Measurements from ENCODE around the gene S100PBP.
"Not testable (repeated sequence)": the region's sequence is repeated elsewhere in the genome, so short reads cannot be mapped to it uniquely, and the experiment has no call there.

Gene S100PBP

GRCh38 chr1:32795763-32796162 lies 21.7 kb upstream of the S100PBP start:
- H3K4me1 ChIP-seq (ENCODE audit: control insufficient read depth, low read depth, low read length); H3K27me3 ChIP-seq (ENCODE audit: control insufficient read depth, insufficient read depth, low read length); H3K9ac ChIP-seq (ENCODE audit: low read length); H3K27ac ChIP-seq (ENCODE audit: low read length); H3K4me3 ChIP-seq (ENCODE audit: low read length); H3K9me3 ChIP-seq (ENCODE audit: control insufficient read depth, low read depth, low read length): not testable (repeated sequence)
- H3K36me3 ChIP-seq (ENCODE audit: control insufficient read depth, low read depth, low read length) = peaks cover 63% of the 10 kb centered on the region

GRCh38 chr1:32797456-32797855 lies 20.0 kb upstream of the S100PBP start:
- H3K27ac ChIP-seq (ENCODE audit: low read length) = no peak overlapping the region
- no peak overlapping the region for H3K9ac ChIP-seq (ENCODE audit: low read length)
- H3K4me3 ChIP-seq (ENCODE audit: low read length) = no peak overlapping the region
- peaks cover 61% of the 10 kb centered on the region for H3K36me3 ChIP-seq (ENCODE audit: control insufficient read depth, low read depth, low read length)
- H3K4me1 ChIP-seq (ENCODE audit: control insufficient read depth, low read depth, low read length) = no peaks in the 10 kb centered on the region
- no peaks in the 10 kb centered on the region for H3K9me3 ChIP-seq (ENCODE audit: control insufficient read depth, low read depth, low read length)
- H3K27me3 ChIP-seq (ENCODE audit: control insufficient read depth, insufficient read depth, low read length) = no peaks in the 10 kb centered on the region

- Histone ChIP-seq H3K9me3 (ENCODE audit: control insufficient read depth, low read depth, low read length) (no peaks in the 10 kb centered on the region), H3K36me3 (ENCODE audit: control insufficient read depth, low read depth, low read length) (peaks cover 60% of the 10 kb centered on the region), H3K4me3 (ENCODE audit: low read length) (no peak overlapping the region), H3K9ac (ENCODE audit: low read length) (no peak overlapping the region), H3K4me1 (ENCODE audit: control insufficient read depth, low read depth, low read length) (no peaks in the 10 kb centered on the region), H3K27ac (ENCODE audit: low read length) (no peak overlapping the region), H3K27me3 (ENCODE audit: control insufficient read depth, insufficient read depth, low read length) (no peaks in the 10 kb centered on the region)
Observed at GRCh38 chr1:32798191-32798590, 19.3 kb upstream of the S100PBP start.

GRCh38 chr1:32798679-32799416 lies 18.6 kb upstream of the S100PBP start:
- peaks cover 57% of the 10 kb centered on the region for H3K36me3 ChIP-seq (ENCODE audit: control insufficient read depth, low read depth, low read length)
- no peak overlapping the region for H3K9ac ChIP-seq (ENCODE audit: low read length)
- no peaks in the 10 kb centered on the region for H3K27me3 ChIP-seq (ENCODE audit: control insufficient read depth, insufficient read depth, low read length)
- no peak overlapping the region for H3K27ac ChIP-seq (ENCODE audit: low read length)
- no peaks in the 10 kb centered on the region for H3K9me3 ChIP-seq (ENCODE audit: control insufficient read depth, low read depth, low read length)
- H3K4me3 ChIP-seq (ENCODE audit: low read length) = no peak overlapping the region
- no peaks in the 10 kb centered on the region for H3K4me1 ChIP-seq (ENCODE audit: control insufficient read depth, low read depth, low read length)

- Histone ChIP-seq H3K9me3 (ENCODE audit: control insufficient read depth, low read depth, low read length) (no peaks in the 10 kb centered on the region), H3K9ac (ENCODE audit: low read length) (no peak overlapping the region), H3K4me3 (ENCODE audit: low read length) (no peak overlapping the region), H3K36me3 (ENCODE audit: control insufficient read depth, low read depth, low read length) (peaks cover 52% of the 10 kb centered on the region), H3K4me1 (ENCODE audit: control insufficient read depth, low read depth, low read length) (no peaks in the 10 kb centered on the region), H3K27ac (ENCODE audit: low read length) (no peak overlapping the region), H3K27me3 (ENCODE audit: control insufficient read depth, insufficient read depth, low read length) (no peaks in the 10 kb centered on the region)
Observed at GRCh38 chr1:32801096-32801715, 16.2 kb upstream of the S100PBP start.

- not testable (repeated sequence) for H3K4me1 ChIP-seq (ENCODE audit: control insufficient read depth, low read depth, low read length)
Observed at GRCh38 chr1:32804460-32804859, 13.0 kb upstream of the S100PBP start.

GRCh38 chr1:32806290-32806689 lies 11.2 kb upstream of the S100PBP start:
- peaks cover 63% of the 10 kb centered on the region for H3K36me3 ChIP-seq (ENCODE audit: control insufficient read depth, low read depth, low read length)
- H3K9me3 ChIP-seq (ENCODE audit: control insufficient read depth, low read depth, low read length) = no peaks in the 10 kb centered on the region
- no peaks in the 10 kb centered on the region for H3K4me1 ChIP-seq (ENCODE audit: control insufficient read depth, low read depth, low read length)
- H3K4me3 ChIP-seq (ENCODE audit: low read length) = no peak overlapping the region
- no peaks in the 10 kb centered on the region for H3K27me3 ChIP-seq (ENCODE audit: control insufficient read depth, insufficient read depth, low read length)
- H3K27ac ChIP-seq (ENCODE audit: low read length) = no peak overlapping the region
- H3K9ac ChIP-seq (ENCODE audit: low read length) = no peak overlapping the region

More at GRCh38 chr1:32804460-32804859, 13.0 kb upstream of the S100PBP start:
- H3K27me3 ChIP-seq (ENCODE audit: control insufficient read depth, insufficient read depth, low read length); H3K9me3 ChIP-seq (ENCODE audit: control insufficient read depth, low read depth, low read length); H3K4me3 ChIP-seq (ENCODE audit: low read length); H3K27ac ChIP-seq (ENCODE audit: low read length); H3K9ac ChIP-seq (ENCODE audit: low read length): not testable (repeated sequence)
- H3K36me3 ChIP-seq (ENCODE audit: control insufficient read depth, low read depth, low read length) = peaks cover 53% of the 10 kb centered on the region

GRCh38 chr1:32806910-32807523 lies 10.4 kb upstream of the S100PBP start:
- no peak overlapping the region for H3K27ac ChIP-seq (ENCODE audit: low read length)
- H3K36me3 ChIP-seq (ENCODE audit: control insufficient read depth, low read depth, low read length) = peaks cover 59% of the 10 kb centered on the region

GRCh38 chr1:32808580-32808979 lies 8.9 kb upstream of the S100PBP start:
- no peak overlapping the region for H3K4me3 ChIP-seq (ENCODE audit: low read length)
- peaks cover 8% of the 10 kb centered on the region for H3K4me1 ChIP-seq (ENCODE audit: control insufficient read depth, low read depth, low read length)
- H3K27ac ChIP-seq (ENCODE audit: low read length) = no peak overlapping the region
- no peaks in the 10 kb centered on the region for H3K27me3 ChIP-seq (ENCODE audit: control insufficient read depth, insufficient read depth, low read length)
- peaks cover 48% of the 10 kb centered on the region for H3K36me3 ChIP-seq (ENCODE audit: control insufficient read depth, low read depth, low read length)
- no peaks in the 10 kb centered on the region for H3K9me3 ChIP-seq (ENCODE audit: control insufficient read depth, low read depth, low read length)
- H3K9ac ChIP-seq (ENCODE audit: low read length) = no peak overlapping the region

More at GRCh38 chr1:32806910-32807523, 10.4 kb upstream of the S100PBP start:
- no peak overlapping the region for H3K4me3 ChIP-seq (ENCODE audit: low read length)
- no peaks in the 10 kb centered on the region for H3K27me3 ChIP-seq (ENCODE audit: control insufficient read depth, insufficient read depth, low read length)
- H3K9me3 ChIP-seq (ENCODE audit: control insufficient read depth, low read depth, low read length) = no peaks in the 10 kb centered on the region
- H3K4me1 ChIP-seq (ENCODE audit: control insufficient read depth, low read depth, low read length) = peaks cover 4% of the 10 kb centered on the region
- H3K9ac ChIP-seq (ENCODE audit: low read length) = no peak overlapping the region

GRCh38 chr1:32810358-32810757 lies 7.1 kb upstream of the S100PBP start:
- Histone ChIP-seq H3K27ac (ENCODE audit: low read length) (no peak overlapping the region), H3K4me1 (ENCODE audit: control insufficient read depth, low read depth, low read length) (peaks cover 10% of the 10 kb centered on the region), H3K9me3 (ENCODE audit: control insufficient read depth, low read depth, low read length) (no peaks in the 10 kb centered on the region), H3K36me3 (ENCODE audit: control insufficient read depth, low read depth, low read length) (peaks cover 46% of the 10 kb centered on the region), H3K4me3 (ENCODE audit: low read length) (no peak overlapping the region), H3K27me3 (ENCODE audit: control insufficient read depth, insufficient read depth, low read length) (no peaks in the 10 kb centered on the region), H3K9ac (ENCODE audit: low read length) (no peak overlapping the region)

- Histone ChIP-seq H3K27ac (ENCODE audit: low read length) (no peak overlapping the region), H3K4me1 (ENCODE audit: control insufficient read depth, low read depth, low read length) (peaks cover 12% of the 10 kb centered on the region), H3K36me3 (ENCODE audit: control insufficient read depth, low read depth, low read length) (peaks cover 39% of the 10 kb centered on the region), H3K9me3 (ENCODE audit: control insufficient read depth, low read depth, low read length) (no peaks in the 10 kb centered on the region), H3K27me3 (ENCODE audit: control insufficient read depth, insufficient read depth, low read length) (no peaks in the 10 kb centered on the region), H3K4me3 (ENCODE audit: low read length) (no peak overlapping the region), H3K9ac (ENCODE audit: low read length) (no peak overlapping the region)
Observed at GRCh38 chr1:32811265-32811664, 6.2 kb upstream of the S100PBP start.

Measured in iPS-18a (cell line).